SJCRH30 (cell line): ENCODE data around the gene EMC8. TPM values are rescaled to one million over a fixed set of nuclear protein-coding genes. Genes with fewer than 3 reads are reported as not detected.
"Not testable (repeated sequence)": the region's sequence is repeated elsewhere in the genome, so short reads cannot be mapped to it uniquely, and the experiment has no call there.

Experiments used
- DNase-seq, 2 experiments: peaks; one replicate each; pipeline ENCODE4 v3.0.0-alpha.2; 2015 to 2020
- H3K27ac ChIP-seq: fragments of 250-450 bp; sonication (Bioruptor Pico); 2 replicates; pipeline ENCODE4 v1.5.1; 2020; ENCODE audit warnings: mild to moderate bottlenecking, moderate library complexity
- H3K27me3 ChIP-seq: fragments of 250-450 bp; sonication (Bioruptor Pico); 2 replicates; pipeline ENCODE4 v1.5.1; 2020; ENCODE audit warnings: mild to moderate bottlenecking, moderate library complexity
- H3K36me3 ChIP-seq: fragments of 250-450 bp; sonication (Bioruptor Pico); 2 replicates; pipeline ENCODE4 v1.5.1; 2020; ENCODE audit warnings: mild to moderate bottlenecking, moderate library complexity
- H3K4me1 ChIP-seq: fragments of 250-450 bp; sonication (Bioruptor Pico); 2 replicates; pipeline ENCODE4 v1.5.1; 2020; ENCODE audit warnings: mild to moderate bottlenecking, moderate library complexity
- H3K4me3 ChIP-seq: fragments of 250-450 bp; sonication (Bioruptor Pico); 2 replicates; pipeline ENCODE4 v1.5.1; 2020; ENCODE audit warnings: mild to moderate bottlenecking, moderate library complexity
- H3K9me3 ChIP-seq: fragments of 250-450 bp; sonication (Bioruptor Pico); replicated peaks from 2 replicates; pipeline ENCODE4 v1.5.1; 2020; ENCODE audit warnings: mild to moderate bottlenecking, moderate library complexity
- total RNA-seq: library from RNA; depleted of rRNA; stranded (reverse); fragments of >200 nt; shearing (Covaris generic); gene quantifications from 2 replicates; pipeline ENCODE4 v1.2.3, GENCODE V29; 2014

EMC8 gene
- total RNA-seq, 1 experiment from 2014 or later: 26.2 TPM

GRCh38 chr16:85838876-85839585, 39.7 kb upstream of the EMC8 start:
- Histone ChIP-seq H3K4me3 (no peak overlapping the region), H3K9me3 (no peaks in the 10 kb centered on the region), H3K4me1 (no peaks in the 10 kb centered on the region), H3K27ac (no peak overlapping the region), H3K36me3 (no peaks in the 10 kb centered on the region), H3K27me3 (no peaks in the 10 kb centered on the region)
- no peak for DNase-seq

- DNase-seq: no peak
- Histone ChIP-seq H3K27me3 (no peaks in the 10 kb centered on the region), H3K4me1 (no peaks in the 10 kb centered on the region), H3K27ac (no peak overlapping the region), H3K9me3 (no peaks in the 10 kb centered on the region), H3K36me3 (no peaks in the 10 kb centered on the region), H3K4me3 (no peak overlapping the region)
Measured at GRCh38 chr16:85838381-85838780, 39.0 kb upstream of the EMC8 start.

- H3K27ac ChIP-seq, DNase-seq, H3K36me3 ChIP-seq, H3K4me3 ChIP-seq, H3K27me3 ChIP-seq, H3K9me3 ChIP-seq, H3K4me1 ChIP-seq: not testable (repeated sequence)
Measured at GRCh38 chr16:85837654-85838053, 38.3 kb upstream of the EMC8 start.

GRCh38 chr16:85836706-85837582, 37.6 kb upstream of the EMC8 start:
- H3K9me3 ChIP-seq: no peaks in the 10 kb centered on the region
- H3K27ac ChIP-seq: no peak overlapping the region
- H3K4me1 ChIP-seq: no peaks in the 10 kb centered on the region
- no peaks in the 10 kb centered on the region for H3K36me3 ChIP-seq
- no peak overlapping the region for H3K4me3 ChIP-seq
- H3K27me3 ChIP-seq: no peaks in the 10 kb centered on the region
- DNase-seq: no peak

- no peak overlapping the region for H3K27ac ChIP-seq
- H3K27me3 ChIP-seq: no peaks in the 10 kb centered on the region
- H3K4me1 ChIP-seq: no peaks in the 10 kb centered on the region
- no peaks in the 10 kb centered on the region for H3K9me3 ChIP-seq
- no peaks in the 10 kb centered on the region for H3K36me3 ChIP-seq
- DNase-seq: no peak
- no peak overlapping the region for H3K4me3 ChIP-seq
Measured at GRCh38 chr16:85835956-85836705, 36.8 kb upstream of the EMC8 start.

- Histone ChIP-seq H3K27me3 (no peaks in the 10 kb centered on the region), H3K4me3 (no peak overlapping the region)
- no peak for DNase-seq
Measured at GRCh38 chr16:85835227-85835751, 35.9 kb upstream of the EMC8 start.

GRCh38 chr16:85834741-85835140, 35.4 kb upstream of the EMC8 start:
- H3K36me3 ChIP-seq: no peaks in the 10 kb centered on the region
- no peaks in the 10 kb centered on the region for H3K27me3 ChIP-seq
- H3K4me3 ChIP-seq: no peak overlapping the region
- no peaks in the 10 kb centered on the region for H3K9me3 ChIP-seq
- no peak for DNase-seq
- no peaks in the 10 kb centered on the region for H3K4me1 ChIP-seq
- H3K27ac ChIP-seq: no peak overlapping the region

More at GRCh38 chr16:85835227-85835751, 35.9 kb upstream of the EMC8 start:
- H3K36me3 ChIP-seq: no peaks in the 10 kb centered on the region
- H3K9me3 ChIP-seq: no peaks in the 10 kb centered on the region
- H3K4me1 ChIP-seq: no peaks in the 10 kb centered on the region
- no peak overlapping the region for H3K27ac ChIP-seq

- no peak overlapping the region for H3K4me3 ChIP-seq
- no peak overlapping the region for H3K27ac ChIP-seq
- no peaks in the 10 kb centered on the region for H3K9me3 ChIP-seq
- no peaks in the 10 kb centered on the region for H3K36me3 ChIP-seq
- no peaks in the 10 kb centered on the region for H3K4me1 ChIP-seq
- no peaks in the 10 kb centered on the region for H3K27me3 ChIP-seq
- no peak for DNase-seq
Measured at GRCh38 chr16:85833219-85833920, 34.0 kb upstream of the EMC8 start.

- Histone ChIP-seq H3K27me3 (no peaks in the 10 kb centered on the region), H3K9me3 (no peaks in the 10 kb centered on the region), H3K4me1 (no peaks in the 10 kb centered on the region), H3K36me3 (no peaks in the 10 kb centered on the region), H3K4me3 (no peak overlapping the region), H3K27ac (no peak overlapping the region)
- no peak for DNase-seq
Measured at GRCh38 chr16:85832570-85833218, 33.4 kb upstream of the EMC8 start.

GRCh38 chr16:85830821-85831220, 31.5 kb upstream of the EMC8 start:
- Histone ChIP-seq H3K4me1 (no peaks in the 10 kb centered on the region), H3K4me3 (no peak overlapping the region), H3K36me3 (no peaks in the 10 kb centered on the region), H3K27ac (no peak overlapping the region), H3K27me3 (no peaks in the 10 kb centered on the region), H3K9me3 (no peaks in the 10 kb centered on the region)
- DNase-seq: no peak

- Histone ChIP-seq H3K27ac (no peak overlapping the region), H3K4me1 (no peaks in the 10 kb centered on the region), H3K9me3 (no peaks in the 10 kb centered on the region), H3K4me3 (no peak overlapping the region), H3K27me3 (no peaks in the 10 kb centered on the region), H3K36me3 (no peaks in the 10 kb centered on the region)
- no peak for DNase-seq
Measured at GRCh38 chr16:85829751-85830445, 30.6 kb upstream of the EMC8 start.

- DNase-seq: no peak
- no peaks in the 10 kb centered on the region for H3K9me3 ChIP-seq
- H3K4me3 ChIP-seq: no peak overlapping the region
- no peak overlapping the region for H3K27ac ChIP-seq
- no peaks in the 10 kb centered on the region for H3K27me3 ChIP-seq
- no peaks in the 10 kb centered on the region for H3K36me3 ChIP-seq
- no peaks in the 10 kb centered on the region for H3K4me1 ChIP-seq
Measured at GRCh38 chr16:85829171-85829719, 29.9 kb upstream of the EMC8 start.

GRCh38 chr16:85828166-85828565, 28.8 kb upstream of the EMC8 start:
- Histone ChIP-seq H3K9me3 (no peaks in the 10 kb centered on the region), H3K4me3 (no peak overlapping the region), H3K27me3 (no peaks in the 10 kb centered on the region), H3K36me3 (no peaks in the 10 kb centered on the region), H3K4me1 (no peaks in the 10 kb centered on the region), H3K27ac (no peak overlapping the region)
- no peak for DNase-seq
